ENCODE measurements around the gene MTRF1L.

DNA sequence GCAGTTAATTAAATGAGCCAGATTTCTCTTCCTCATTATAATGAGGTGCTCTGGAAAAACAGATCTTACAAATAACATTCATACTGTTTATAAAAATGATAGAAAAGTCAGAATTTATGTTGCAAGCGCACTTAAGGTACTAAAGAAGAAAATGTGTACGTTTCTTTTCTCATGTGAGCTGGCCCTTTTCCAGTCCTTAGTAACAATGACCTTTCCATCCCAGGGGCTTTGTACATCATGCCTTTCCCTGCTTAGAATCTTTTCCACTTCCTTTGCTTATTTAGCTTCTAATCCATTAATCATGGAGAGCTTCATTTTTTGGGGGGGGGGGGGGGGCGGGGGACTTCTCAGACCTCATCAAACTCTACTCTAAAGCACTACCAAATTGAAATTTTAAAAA, 24.5 kb downstream of the MTRF1L start:
- TF ChIP-seq CTCF (IDR thresholded peaks at IDR 0.05) = no peak
- TF ChIP-seq CREB1 (CRISPR knock-in tag; IDR thresholded peaks at IDR 0.05) = no peak
- no peak for TF ChIP-seq USF2 (CRISPR knock-in tag; IDR thresholded peaks at IDR 0.05)
